ENCODE data around the gene PSTK.

- TF ChIP-seq CTCF (IDR thresholded peaks at IDR 0.05) (no peak), POLR2A (IDR thresholded peaks at IDR 0.05) (no peak)
These were observed 46.1 kb downstream of the PSTK start for GRCh38 chr10:123026302-123026701.

Measured in right lobe of liver (tissue), 4 donors.